Esophagus mucosa (tissue), 1 donor: ENCODE measurements around the gene AATK. TPM values are rescaled to one million over a fixed set of nuclear protein-coding genes. Genes with fewer than 3 reads are reported as not detected.

ENCODE experiments used
- ATAC-seq: fragments of 200-7000 bp; cut with Tn5 transposase; one replicate; pipeline ENCODE4 v1.9.1; 2020
- total RNA-seq: library from RNA; stranded (reverse); gene quantifications from one replicate; pipeline ENCODE4 v1.2.4, GENCODE V29; 2023
- donor health status: DM: yes; HTN: yes; CAD: no.

AATK gene
- 0.56 TPM for total RNA-seq

- ATAC-seq = no peak
Observed at GRCh38 chr17:81166033-81166492, at the start of gene AATK. TSS of gene AATK (minus strand) at chr17:81166221. CDS start at chr17:81165992, 229 bp downstream.

- no peak for ATAC-seq
Observed at GRCh38 chr17:81213978-81214377, 48.0 kb upstream of the AATK start.

GRCh38 chr17:81212365-81212764, 46.3 kb upstream of the AATK start:
- ATAC-seq = peak; percentile 9

GRCh38 chr17:81210868-81211267, 44.8 kb upstream of the AATK start:
- ATAC-seq = no peak

- ATAC-seq = no peak
Observed at GRCh38 chr17:81210466-81210865, 44.4 kb upstream of the AATK start.

- no peak for ATAC-seq
Observed at GRCh38 chr17:81209141-81209540, 43.1 kb upstream of the AATK start.

GRCh38 chr17:81208651-81209050, 42.6 kb upstream of the AATK start:
- no peak for ATAC-seq

GRCh38 chr17:81207610-81208581, 41.9 kb upstream of the AATK start:
- ATAC-seq = no peak

- peak; percentile 37 for ATAC-seq
Observed at GRCh38 chr17:81206657-81207056, 40.6 kb upstream of the AATK start.

GRCh38 chr17:81206166-81206565, 40.1 kb upstream of the AATK start:
- ATAC-seq = no peak

- peak; percentile 24 for ATAC-seq
Observed at GRCh38 chr17:81204578-81204977, 38.6 kb upstream of the AATK start.

GRCh38 chr17:81203136-81203535, 37.1 kb upstream of the AATK start:
- no peak for ATAC-seq

- no peak for ATAC-seq
Observed at GRCh38 chr17:81202318-81202717, 36.3 kb upstream of the AATK start.

GRCh38 chr17:81200695-81201580, 34.9 kb upstream of the AATK start:
- ATAC-seq = peak; percentile 68

GRCh38 chr17:81200201-81200600, 34.2 kb upstream of the AATK start:
- ATAC-seq = no peak

- no peak for ATAC-seq
Observed at GRCh38 chr17:81199482-81199830, 33.4 kb upstream of the AATK start.

- ATAC-seq = no peak
Observed at GRCh38 chr17:81198826-81199481, 32.9 kb upstream of the AATK start.

GRCh38 chr17:81197831-81198490, 31.9 kb upstream of the AATK start:
- no peak for ATAC-seq

- ATAC-seq = no peak
Observed at GRCh38 chr17:81197409-81197795, 31.4 kb upstream of the AATK start.

GRCh38 chr17:81196505-81197408, 30.7 kb upstream of the AATK start:
- no peak for ATAC-seq

GRCh38 chr17:81195941-81196495, 30.0 kb upstream of the AATK start:
- ATAC-seq = no peak
